NCI-H187 treated with DMSO at 0.1 percent for 48 hours (cell line): Measurements from ENCODE around the gene DPEP1.
"Not testable (repeated sequence)": the region's sequence is repeated elsewhere in the genome, so short reads cannot be mapped to it uniquely, and the experiment has no call there.

ENCODE experiments used
- DNase-seq: peaks from one replicate; lab custom pipeline; 2025; lab: John Stamatoyannopoulos, UW

Gene DPEP1

DNA sequence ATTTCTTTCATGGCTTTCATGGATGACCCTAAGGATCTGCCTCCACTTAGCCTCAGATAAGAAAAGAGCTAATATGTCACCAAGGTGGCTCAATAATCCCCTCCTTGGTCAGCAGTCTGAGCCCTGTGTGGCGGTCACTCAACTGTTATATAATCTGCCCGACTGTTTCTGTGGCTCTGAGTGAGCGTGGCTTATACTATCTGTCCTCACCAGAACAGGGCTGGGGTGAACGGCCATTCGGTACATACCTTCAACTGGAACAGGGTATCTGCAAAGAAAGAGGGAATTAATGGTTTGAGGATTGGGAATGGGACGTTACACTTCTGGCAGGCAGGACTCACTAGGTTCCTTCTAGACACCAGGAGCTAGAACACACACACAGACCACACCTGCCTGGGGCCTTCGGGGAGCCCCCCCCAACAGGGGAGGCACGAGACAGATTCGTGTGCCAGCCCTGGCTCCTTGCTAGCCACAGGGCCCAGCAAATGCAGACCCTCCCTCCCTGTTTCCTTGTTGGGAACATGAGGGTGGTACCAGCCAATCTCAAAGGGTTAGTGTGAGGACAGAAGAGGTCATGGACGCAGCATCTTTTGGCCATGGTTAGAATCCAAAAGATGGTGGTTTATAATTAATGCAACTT lies 40.3 kb downstream of the DPEP1 start:
- DNase-seq, result no peak

DNA sequence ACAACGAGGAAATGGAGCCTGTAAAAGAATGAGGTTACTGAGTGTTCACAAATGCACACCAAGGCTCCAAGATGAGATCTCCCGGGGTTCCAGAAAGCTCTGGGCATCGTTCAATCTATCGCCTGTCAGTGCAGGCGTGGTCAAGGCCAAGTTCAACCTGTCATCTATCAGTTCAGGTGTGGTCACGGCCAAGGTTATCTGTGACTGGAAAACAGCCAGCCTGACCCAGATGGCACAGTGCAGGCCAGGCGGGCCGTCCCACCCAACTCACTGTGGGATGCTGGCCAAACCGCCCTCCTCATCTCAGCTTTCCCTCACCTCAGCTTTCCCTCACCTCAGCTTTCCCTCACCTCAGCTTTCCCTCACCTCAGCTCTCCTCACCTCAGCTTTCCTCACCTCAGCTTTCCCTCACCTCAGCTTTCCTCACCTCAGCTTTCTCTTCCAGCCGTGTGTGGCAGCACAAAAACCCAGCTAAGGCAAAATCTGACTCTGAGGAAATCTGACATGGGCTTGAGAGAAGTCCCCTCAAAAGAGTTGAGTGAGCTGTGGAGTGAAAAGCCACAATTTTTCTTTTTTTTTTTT lies 41.7 kb downstream of the DPEP1 start:
- no peak for DNase-seq

DNA sequence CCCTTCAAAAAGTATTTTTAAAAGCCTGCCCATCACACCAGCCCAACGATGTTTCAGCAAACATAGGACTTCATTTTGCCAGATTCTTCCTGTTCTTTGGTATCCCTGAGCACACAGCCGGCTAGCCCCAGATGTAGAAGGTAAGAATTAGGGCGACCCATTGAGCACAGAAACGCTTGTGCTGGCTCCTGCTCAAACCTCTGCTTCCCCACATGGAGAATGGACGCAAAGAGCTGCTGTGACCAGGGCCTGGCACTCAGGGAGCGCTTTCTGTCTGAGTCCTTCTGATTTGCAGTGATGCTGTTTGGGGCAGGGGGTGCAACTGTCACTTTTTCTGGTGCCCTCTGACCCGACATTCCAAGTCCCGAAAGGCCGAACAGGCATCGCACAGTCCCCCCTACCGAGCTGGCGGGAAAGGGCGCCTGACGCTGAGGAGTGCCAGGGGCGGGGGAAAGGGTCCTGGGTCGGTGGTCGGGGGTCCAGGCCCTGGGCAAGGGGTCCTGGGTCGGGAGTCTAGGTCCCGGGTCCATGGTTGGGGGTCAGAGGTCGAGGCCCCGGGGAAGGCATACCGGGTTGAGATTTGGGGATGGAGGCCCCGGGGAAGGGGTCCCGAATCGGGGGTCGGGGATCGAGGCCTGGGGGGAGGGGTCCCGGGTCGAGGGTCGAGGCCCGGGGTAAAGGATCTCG lies 43.1 kb downstream of the DPEP1 start:
- no peak for DNase-seq

DNA sequence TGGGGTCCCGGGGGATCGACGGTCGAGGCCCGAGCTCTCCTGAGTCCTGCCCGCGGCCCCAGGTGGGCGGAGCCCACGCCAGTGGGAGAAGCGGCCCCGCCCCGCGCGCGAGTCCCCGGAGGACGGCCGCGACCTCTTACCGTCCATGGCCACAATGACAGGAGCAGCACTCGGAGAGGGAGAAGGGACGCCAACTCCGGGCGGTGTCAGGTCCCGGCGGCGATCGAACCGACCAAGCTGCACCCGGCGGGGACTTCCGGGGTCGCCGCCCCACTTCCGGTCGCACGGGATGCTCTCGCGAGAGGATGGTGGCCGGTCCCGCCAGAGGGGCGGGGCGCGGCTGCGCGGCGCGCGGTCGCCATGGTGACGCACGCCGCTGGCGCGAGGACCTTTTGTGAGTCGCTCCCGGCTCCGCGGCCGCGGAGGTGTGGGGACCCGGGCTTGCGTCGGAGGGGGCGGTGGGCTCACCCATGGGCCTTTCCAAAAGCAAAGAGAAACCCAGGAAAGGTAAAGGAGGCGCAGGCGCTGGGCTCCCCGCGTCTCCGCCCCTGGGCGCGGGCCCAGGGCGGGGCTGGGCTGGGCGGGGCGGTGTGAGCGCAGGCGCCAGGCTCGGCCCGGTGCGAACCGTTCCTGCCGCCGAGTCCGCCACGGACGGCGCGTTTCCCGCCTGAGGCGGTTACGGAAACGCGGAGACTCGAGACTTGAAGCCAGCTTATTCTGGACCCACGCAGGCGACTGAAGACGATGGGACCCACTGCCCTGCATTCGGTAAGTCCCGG lies 44.2 kb downstream of the DPEP1 start, which contains the start of the genes CHMP1A and SPATA33:
CHMP1A (minus strand) TSS at position 267 of the 779 bp plus-strand sequence; CDS start at position 147, 120 bp downstream.
SPATA33 (plus strand) TSS at position 395 of the 779 bp plus-strand sequence; CDS start at position 471, 76 bp downstream.
- no peak for DNase-seq

DNA sequence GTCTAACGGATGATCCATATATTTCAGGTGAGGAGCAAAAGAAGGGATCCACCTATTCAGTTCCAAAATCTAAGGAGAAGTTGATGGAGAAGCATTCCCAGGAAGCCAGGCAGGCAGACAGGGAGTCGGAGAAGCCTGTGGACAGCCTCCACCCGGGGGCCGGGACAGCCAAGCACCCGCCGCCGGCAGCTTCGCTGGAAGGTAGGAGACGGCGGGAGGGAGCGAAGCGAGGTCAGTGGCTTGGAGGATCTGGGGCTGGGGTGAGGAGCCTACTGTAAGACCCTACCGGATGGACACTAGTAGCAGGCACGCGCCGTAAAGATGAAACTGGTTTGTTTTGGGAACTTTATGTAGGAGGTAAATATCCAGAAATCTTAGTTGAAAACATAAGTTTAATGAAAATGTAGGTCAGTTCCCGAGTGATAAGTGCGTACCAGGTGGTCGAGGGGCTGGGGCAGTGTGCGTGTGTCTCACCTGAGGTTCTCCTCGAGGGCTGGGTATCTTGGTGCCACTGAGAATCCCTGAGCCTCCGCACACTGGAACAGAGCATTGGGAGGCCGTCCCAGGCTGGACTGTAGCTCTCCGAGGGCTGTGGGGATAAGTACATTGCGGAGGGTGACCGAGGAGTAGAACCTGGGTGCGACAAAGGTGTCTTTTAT lies 44.9 kb downstream of the DPEP1 start:
- no peak for DNase-seq

DNA sequence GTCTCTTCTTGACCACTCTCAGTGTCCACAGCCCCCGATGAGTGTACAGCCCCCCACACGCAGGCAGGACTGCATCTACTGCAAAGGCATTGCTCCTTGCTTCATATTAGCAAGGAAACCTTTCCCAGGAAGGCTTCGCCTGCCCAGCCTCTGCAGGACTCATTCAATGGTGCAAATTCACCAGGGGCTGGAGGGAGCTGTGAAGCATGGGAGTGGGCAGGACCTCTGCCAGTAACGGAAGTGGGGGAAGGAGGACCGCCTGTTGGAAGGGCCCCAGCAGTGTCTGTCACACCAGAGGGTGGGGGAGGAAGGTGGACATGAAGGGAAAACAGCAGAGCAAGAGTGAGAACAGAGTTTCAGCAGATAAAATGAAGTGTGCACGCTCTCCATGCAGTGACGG lies 46.7 kb downstream of the DPEP1 start:
- DNase-seq, result no peak

DNA sequence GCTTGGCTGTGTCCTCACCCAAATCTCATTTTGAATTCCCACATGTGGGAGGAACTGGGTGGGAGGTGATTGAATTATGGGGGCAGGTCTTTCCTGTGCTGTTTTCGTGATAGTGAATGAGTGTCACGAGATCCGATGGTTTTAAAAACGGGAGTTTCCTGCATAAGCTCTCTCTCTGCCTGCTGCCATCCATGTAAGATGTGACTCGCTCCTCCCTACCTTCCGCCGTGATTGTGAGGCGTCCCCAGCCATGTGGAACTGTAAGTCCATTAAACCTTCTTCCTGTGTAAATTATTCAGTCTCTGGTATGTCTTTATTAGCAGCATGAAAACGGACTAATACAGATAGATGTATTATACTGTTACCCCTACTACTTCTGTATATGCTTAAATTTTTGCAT lies 47.8 kb downstream of the DPEP1 start:
- DNase-seq, result no peak

DNA sequence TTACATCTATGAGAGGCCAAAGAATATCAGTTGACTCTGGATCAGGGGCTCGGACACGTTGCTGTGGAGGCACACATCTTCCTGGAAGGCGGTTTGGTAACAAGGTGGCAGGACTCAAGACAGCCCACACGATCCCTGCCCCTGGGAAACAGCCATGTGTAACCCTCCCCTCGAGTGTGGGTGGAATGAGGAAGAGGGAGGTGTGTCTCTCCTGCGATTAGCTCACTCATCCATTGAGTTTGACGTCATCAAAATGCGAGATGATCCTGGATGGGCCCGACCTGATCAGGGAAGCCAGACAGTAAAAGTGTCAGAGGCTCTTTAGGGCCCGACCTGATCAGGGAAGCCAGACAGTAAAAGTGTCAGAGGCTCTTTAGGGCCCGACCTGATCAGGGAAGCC lies 50.8 kb downstream of the DPEP1 start:
- not testable (repeated sequence) for DNase-seq

DNA sequence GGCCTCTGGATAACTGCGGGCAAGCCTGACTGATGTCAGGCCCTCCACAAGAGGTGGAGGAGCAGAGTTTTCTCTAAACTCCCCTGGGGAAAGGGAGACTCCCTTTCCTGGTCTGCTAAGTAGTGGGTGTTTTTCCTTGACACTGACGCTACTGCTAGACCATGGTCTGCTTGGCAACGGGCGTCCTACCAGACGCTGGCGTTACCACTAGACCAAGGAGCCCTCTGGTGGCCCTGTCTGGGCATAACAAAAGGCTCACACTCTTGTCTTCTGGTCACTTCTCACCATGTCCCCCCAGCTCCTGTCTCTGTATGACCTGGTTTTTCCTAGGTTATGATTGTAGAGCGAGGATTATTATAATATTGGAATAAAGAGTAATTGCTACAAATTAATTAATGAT lies 53.6 kb downstream of the DPEP1 start:
- not testable (repeated sequence) for DNase-seq

DNA sequence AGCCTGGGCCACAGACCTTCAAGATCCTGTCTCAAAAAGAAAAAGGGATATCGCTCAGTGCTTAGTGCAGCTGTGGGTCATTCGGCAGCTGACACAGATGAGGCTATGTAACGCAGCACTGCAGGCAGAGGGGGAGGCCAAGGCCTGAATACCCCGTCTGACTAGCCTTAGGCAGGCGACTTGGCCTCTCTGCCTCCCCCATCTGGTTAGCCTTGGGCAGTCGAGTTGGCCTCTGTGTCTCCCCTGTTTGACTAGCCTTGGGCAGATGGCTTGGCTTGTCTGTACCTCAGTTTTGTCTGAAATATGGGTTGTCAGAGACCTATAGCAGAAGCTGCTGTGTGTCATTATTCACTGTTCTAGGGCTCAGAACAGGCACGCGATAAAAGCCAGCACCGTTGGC lies 54.2 kb downstream of the DPEP1 start:
- no peak for DNase-seq

DNA sequence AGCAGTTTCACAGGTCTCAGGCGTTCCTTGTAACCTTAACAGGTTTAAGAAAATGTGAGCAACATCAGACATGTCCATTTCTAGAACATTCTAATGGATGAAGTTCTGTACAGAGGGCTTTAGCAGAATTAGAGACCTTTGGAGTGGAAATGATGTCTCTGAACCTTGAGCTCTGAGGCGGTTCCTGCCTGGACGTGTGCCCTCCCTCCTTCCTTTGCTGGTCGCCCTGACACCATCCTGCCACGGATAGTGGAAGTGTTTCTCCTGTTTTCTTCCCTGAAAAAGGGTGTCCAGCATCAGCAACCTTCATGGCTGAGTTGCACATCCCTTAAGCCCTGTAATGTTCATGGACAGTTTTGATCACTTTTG lies 55.3 kb downstream of the DPEP1 start:
- DNase-seq, result no peak

DNA sequence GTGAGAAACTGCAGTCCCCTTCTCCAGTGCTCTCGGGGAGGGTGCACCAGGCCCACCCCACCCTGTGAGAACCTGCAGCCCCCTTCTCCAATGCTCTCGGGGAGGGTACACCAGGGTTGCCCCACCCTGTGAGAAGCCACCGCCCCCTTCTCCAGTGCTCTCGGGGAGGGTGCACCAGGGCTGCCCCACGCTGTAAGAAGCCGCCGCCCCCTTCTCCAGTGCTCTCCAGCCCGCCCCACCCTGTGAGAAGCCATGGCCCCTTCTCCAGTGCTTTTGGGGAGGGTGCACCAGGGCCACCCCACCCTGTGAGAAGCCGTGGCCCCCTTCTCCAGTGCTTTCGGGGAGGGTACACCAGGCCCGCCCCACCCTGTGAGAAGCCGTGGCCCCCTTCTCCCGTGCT lies 56.3 kb downstream of the DPEP1 start:
- no peak for DNase-seq

DNA sequence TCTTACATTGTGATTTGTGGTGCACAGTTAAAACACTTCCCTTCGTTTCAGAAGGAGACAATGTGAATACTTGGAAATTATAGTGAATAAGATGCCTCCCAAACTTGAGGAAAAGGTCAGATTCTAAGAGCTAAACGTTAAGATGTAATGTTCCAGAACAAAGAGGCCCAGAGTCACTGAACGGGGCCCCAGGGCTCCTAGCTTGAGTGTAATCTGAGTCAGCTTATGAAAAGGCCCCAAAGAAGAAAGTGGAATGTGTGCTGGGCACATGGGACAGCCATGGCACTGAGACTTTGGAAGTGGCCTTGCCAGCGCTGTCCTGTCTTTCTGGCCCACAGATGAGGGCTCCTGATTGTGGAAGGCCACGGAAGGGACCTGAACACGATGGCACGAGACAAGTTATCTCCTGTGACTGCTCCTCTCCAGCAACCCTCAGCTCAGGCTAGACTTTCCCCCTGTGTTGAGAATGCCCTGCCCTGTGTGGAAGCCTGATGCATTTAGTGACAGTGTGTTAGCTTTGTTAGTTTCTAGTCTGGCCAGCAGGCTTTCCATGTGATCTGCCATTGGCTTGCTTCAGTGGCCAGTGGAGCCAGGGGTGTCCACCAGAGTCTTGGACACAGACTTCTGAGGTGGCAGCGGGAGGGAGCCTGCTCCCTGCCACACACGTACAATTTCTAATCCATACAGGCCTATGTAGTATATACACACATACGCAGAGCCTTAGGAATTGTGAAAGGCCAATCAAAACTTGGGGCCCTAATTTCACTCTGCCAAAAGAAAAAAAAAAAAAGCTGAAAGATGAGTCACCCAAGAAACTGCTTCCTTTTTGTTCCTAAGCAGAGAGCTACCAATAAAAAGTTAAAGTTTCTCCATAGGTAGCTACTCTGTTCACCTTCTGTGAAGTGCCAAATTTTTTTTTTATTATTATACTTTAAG lies 57.3 kb downstream of the DPEP1 start:
- no peak for DNase-seq

DNA sequence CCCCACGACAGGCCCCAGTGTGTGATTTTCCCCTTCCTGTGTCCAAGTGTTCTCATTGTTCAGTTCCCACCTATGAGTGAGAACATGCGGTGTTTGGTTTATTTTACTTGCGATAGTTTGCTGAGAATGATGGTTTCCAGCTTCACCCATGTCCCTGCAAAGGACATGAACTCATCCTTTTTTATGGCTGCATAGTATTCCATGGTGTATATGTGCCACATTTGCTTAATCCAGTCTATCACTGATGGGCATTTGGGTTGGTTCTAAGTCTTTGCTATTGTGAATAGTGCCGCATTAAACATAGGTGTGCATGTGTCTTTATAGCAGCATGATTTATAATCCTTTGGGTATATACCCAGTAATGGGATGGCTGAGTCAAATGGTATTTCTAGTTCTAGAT lies 58.1 kb downstream of the DPEP1 start:
- not testable (repeated sequence) for DNase-seq

DNA sequence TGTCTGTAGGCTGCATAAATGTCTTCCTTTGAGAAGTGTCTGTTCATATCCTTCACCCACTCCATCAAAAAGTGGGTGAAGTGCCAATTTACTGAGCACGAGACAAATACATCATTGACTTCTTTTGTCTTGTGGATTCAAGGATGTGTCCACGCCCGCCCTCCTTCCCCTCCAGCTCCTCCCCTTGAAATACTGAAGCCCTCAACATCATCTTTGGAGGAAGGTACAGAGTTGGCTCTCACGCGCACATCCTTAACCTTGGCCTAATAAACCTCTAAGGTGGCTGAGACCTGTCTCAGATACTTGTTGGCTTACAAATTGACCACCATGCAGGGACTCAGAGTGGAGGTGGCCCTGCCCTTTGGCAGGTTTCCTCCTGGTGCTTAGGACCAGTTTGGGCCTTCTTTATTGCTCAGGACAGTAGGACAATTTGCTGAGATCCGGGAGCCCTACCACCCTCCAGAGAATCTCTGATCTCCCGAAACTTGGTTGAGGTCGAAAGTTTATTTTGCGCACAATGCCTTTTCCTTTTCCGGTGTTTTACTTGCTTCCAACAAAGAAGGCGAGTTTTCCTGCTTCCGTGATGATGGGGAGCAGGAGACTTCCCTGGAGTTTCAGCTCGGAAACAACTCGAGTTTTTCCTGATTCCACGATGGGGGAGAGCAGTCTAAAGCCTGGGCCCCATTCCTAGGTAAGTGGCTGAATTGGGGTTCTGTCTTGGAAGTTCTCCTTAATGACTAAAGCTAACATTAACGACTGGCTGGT lies 58.9 kb downstream of the DPEP1 start:
- no peak for DNase-seq

DNA sequence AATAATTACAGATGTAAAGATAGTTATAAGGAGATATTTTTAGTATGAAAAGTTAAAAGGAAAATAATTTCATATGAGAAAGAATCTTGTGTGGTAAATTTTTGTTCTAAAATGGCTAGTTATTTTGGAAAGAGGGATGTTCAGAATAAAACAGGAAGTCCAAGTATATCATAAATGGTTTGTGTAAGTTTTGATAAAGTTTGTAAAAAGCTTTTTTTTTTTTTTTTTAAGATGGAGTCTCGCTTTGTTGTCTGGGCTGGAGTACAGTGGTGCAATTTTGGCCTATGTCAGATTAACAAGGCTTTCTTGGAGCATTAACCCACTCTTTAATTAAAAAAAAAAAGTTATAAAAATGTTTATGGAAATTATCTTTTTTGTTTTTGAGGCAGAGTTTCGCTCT lies 64.8 kb downstream of the DPEP1 start:
- DNase-seq, result no peak

DNA sequence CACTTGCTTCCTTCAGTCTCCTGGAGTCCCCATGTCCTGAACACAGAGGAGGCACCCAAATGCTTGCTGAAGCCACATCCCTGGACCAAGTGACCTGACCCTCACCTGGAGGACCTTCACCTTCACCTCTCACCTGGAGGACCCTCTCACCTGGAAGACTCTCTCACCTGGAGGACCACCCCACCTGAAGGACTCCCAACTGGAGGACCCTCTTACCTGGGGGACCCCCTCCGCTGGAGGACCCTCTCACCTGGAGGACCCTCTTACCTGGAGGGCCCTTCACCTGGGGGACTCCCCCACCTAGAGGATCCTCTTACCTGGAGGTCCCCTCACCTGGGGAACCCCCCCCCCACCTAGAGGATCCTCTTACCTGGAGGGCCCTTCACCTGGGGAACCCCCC lies 72.5 kb downstream of the DPEP1 start:
- DNase-seq, result no peak

DNA sequence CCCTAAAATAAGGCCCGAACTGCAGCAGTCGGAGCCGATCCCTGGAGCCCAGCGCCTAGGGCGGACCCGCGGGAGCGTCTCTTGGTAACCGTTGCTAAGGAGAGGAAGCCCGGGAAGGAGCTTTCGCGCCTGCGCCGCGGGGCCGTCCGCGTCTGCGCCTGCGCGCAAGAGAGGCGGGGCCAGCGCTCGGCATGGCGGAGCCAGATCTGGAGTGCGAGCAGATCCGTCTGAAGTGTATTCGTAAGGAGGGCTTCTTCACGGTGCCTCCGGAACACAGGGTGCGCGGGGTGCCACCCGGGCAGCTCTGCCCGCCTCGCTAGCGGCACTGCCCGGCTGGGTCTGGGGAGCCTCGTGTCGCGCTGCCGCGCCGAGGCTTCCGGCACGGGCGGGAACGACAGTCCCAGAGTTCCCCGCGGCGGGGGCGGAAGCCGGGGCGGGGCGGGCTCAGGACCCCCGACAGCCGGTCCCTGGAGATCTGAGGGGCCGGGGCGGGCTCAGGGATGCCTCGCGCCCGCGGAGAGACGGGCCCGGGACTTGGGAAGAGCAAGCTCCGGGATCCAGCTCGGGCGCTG lies 73.2 kb downstream of the DPEP1 start, which contains the start of gene CDK10:
CDK10 (plus strand) TSS at position 170 of the 572 bp plus-strand sequence; CDS start at position 192, 22 bp downstream.
- DNase-seq, result no peak

DNA sequence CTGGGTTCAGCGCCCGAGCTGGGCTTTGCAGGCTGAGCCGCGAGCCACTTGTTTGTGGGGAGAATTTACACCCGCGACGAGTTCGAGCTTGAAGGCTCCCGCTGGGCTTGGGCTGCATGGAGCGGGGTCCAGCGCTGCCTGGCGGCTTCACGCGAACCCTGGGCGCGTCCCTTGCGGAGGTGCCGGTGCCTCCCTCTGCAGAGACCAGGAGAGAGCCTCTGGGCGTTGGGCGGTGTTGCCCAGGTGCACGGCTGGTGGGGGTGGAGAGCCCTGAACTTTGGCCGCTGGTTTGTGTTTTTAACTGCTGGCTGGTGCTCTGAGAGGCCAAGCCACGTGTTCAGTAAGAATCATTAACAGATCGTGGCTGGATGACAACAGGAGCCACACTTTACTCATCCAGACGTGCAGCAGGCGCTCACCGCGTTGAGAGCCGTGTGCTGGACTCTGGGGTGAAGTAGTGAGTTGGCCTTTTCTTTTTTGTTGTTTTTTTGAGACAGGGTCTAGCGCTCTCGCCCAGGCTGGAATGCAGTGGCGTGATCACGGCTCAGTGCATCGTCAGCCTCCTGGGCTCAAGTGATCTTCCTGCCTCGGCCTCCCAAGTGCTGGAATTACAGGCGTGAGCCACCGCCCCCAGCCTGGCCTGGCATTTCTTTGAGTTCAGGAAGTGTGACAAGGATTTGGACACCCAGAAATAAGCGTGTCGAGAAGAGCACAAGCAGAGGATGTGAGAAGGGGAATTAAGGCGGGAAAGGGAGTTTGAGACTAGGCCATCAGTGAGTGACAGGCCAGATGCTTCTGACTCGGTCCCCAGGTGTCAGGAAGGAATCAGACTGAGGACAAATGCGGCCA lies 73.9 kb downstream of the DPEP1 start:
- DNase-seq, result no peak
